ENCODE measurements around the gene SEMA3C. TPM values are rescaled to one million over a fixed set of nuclear protein-coding genes. Genes with fewer than 3 reads are reported as not detected.
A peak's percentile ranks its signal among the peaks of the same experiment; 100 is the strongest.

Gene SEMA3C
- total RNA-seq, 1 donor from 2014 or later: 37.2 TPM

DNA sequence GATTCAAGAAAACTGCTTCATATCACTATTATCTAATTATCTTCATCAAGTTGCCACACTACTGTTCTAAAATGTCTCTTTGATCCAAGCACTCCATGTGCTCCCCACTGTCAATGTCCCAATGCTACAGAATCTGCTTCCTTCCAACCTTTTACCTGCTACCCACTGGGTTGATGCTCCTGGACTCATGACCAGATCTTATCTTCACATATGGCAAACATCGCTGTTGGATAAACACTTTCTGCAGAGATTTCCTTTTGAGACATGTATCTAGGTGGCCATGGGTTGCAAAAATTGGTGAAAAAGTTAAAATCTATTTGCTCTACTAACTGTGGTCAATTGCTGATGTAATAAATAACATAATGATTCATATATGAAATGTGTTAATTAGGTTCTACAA lies 24.5 kb upstream of the SEMA3C start:
- Histone ChIP-seq H3K4me1 (peaks cover 25% of the 10 kb centered on the region), H3K9me3 (no peaks in the 10 kb centered on the region), H3K27ac (peak overlapping the region; percentile 38), H3K27me3 (no peaks in the 10 kb centered on the region), H3K4me3 (no peak overlapping the region), H3K36me3 (no peaks in the 10 kb centered on the region)
- intact Hi-C loops (cut with DNase I): no loop called here
- DNase-seq: no peak
- TF ChIP-seq, protein P1, sequence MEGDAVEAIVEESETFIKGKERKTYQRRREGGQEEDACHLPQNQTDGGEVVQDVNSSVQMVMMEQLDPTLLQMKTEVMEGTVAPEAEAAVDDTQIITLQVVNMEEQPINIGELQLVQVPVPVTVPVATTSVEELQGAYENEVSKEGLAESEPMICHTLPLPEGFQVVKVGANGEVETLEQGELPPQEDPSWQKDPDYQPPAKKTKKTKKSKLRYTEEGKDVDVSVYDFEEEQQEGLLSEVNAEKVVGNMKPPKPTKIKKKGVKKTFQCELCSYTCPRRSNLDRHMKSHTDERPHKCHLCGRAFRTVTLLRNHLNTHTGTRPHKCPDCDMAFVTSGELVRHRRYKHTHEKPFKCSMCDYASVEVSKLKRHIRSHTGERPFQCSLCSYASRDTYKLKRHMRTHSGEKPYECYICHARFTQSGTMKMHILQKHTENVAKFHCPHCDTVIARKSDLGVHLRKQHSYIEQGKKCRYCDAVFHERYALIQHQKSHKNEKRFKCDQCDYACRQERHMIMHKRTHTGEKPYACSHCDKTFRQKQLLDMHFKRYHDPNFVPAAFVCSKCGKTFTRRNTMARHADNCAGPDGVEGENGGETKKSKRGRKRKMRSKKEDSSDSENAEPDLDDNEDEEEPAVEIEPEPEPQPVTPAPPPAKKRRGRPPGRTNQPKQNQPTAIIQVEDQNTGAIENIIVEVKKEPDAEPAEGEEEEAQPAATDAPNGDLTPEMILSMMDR (IDR thresholded peaks at IDR 0.05): no peak
- no peak for ATAC-seq

DNA sequence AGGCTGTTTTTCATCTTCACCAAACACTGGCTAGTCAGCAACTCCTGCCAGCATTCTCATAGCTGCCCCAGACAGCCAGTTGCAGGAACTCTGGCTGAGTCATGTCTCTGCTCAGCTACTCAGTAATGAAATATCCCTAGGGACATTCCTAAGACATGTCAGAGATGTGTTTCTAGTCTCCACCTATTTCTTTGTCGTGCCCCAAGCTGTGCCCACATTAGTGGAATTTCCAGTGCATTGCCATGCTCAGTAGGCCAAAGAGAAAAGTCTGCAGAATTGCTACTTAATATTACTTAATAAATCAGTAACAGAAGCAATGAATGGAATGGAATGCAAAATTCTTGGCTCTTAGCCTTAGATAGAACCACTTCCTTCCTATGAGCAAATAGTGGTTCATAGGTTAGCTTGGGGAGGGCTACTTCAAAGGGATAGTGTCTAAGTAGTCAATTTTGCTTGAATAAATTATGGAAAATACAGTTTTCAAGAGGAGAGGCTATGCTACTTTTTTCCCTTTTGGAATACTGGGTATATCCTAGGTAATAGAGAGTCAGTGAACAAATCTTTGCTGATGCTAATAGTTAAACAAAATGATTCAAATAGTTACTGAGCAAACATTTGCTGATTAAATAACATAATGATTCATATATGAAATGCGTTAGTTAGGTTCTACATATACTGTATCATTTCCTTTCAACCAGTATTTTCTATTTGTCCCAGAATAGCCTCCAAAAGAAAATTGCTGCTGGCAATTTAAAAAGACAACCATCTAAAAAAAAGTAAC lies 23.6 kb upstream of the SEMA3C start:
- DNase-seq: no peak
- H3K27me3 ChIP-seq: no peaks in the 10 kb centered on the region
- peak; percentile 96 for ATAC-seq
- H3K4me1 ChIP-seq: peaks cover 25% of the 10 kb centered on the region
- no peak overlapping the region for H3K4me3 ChIP-seq
- intact Hi-C loops (cut with DNase I): no loop called here
- no peaks in the 10 kb centered on the region for H3K9me3 ChIP-seq
- no peaks in the 10 kb centered on the region for H3K36me3 ChIP-seq
- H3K27ac ChIP-seq: peak overlapping the region; percentile 38
- TF ChIP-seq, protein P1 (IDR thresholded peaks at IDR 0.05): no peak

DNA sequence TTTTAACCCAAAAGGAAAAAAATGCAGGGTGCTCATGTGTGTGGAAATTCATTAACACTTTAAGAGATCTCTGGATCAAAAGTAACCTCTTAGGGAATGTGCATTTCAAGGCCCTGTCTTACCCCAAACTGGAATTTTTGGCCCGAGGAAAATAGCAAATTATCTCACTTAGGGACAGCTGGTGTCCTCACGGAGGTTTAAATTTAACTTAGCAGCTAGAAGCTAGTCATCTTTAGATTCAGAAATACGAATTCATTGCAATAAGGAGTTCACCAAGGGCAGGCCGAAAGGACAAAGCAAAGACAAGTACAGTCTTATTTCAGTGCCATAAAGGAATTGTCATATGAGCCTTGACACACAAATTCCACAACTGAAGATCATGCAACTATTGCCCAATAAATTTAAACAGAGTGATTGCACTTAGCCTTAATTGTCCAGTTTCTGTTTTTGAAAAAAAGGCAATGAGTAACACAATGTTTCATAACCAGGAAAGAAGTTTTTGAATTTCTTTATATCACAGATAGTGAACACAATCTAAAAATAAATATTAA lies 22.4 kb upstream of the SEMA3C start:
- no peak for DNase-seq

GRCh38 chr7:80940539-80941207 lies 21.8 kb upstream of the SEMA3C start:
- Histone ChIP-seq H3K27me3 (no peaks in the 10 kb centered on the region), H3K4me1 (peaks cover 25% of the 10 kb centered on the region), H3K4me3 (no peak overlapping the region), H3K36me3 (no peaks in the 10 kb centered on the region), H3K27ac (peak overlapping the region; percentile 55), H3K9me3 (no peaks in the 10 kb centered on the region)
- intact Hi-C loops (cut with DNase I): no loop called here
- TF ChIP-seq, protein P1 (IDR thresholded peaks at IDR 0.05): no peak
- DNase-seq: no peak
- ATAC-seq: no peak

More for the DNA sequence above, 22.4 kb upstream of the SEMA3C start:
- peak overlapping the region; percentile 72 for H3K27ac ChIP-seq
- H3K36me3 ChIP-seq: no peaks in the 10 kb centered on the region
- H3K9me3 ChIP-seq: no peaks in the 10 kb centered on the region
- H3K4me1 ChIP-seq: peaks cover 25% of the 10 kb centered on the region
- no peak overlapping the region for H3K4me3 ChIP-seq
- no peaks in the 10 kb centered on the region for H3K27me3 ChIP-seq
- TF ChIP-seq, protein P1 (IDR thresholded peaks at IDR 0.05): no peak
- intact Hi-C loops (cut with DNase I): no loop called here
- peak; percentile 49 for ATAC-seq

- DNase-seq (no peak), ATAC-seq (no peak)
- intact Hi-C loops (cut with DNase I): no loop called here
- TF ChIP-seq, protein P1 (IDR thresholded peaks at IDR 0.05): no peak
- no peaks in the 10 kb centered on the region for H3K9me3 ChIP-seq
- H3K4me1 ChIP-seq: peaks cover 18% of the 10 kb centered on the region
- no peak overlapping the region for H3K4me3 ChIP-seq
- H3K27me3 ChIP-seq: no peaks in the 10 kb centered on the region
- no peak overlapping the region for H3K27ac ChIP-seq
- H3K36me3 ChIP-seq: no peaks in the 10 kb centered on the region
These were observed 18.5 kb upstream of the SEMA3C start for GRCh38 chr7:80937336-80937735.

Data from upper lobe of right lung (tissue), 1 donor.